PC-3 (cell line): ENCODE results near the gene EGFL7. TPM values are rescaled to one million over a fixed set of nuclear protein-coding genes. Genes with fewer than 3 reads are reported as not detected.

Experiments
- ATAC-seq: fragments of 200-7000 bp; cut with Tn5 transposase; 2 replicates; pipeline ENCODE4 v1.9.1; 2020; ENCODE audit warnings: mild to moderate bottlenecking, moderate library complexity
- BruUV-seq: library from RNA; stranded (reverse); fragments of 400-500 nt; replicated peaks from 2 replicates; lab custom pipeline; 2021; lab: Mats Ljungman, UMichigan
- CTCF ChIA-PET: fragments of 300-600 bp; sonication (Branson Sonifier 250); formaldehyde crosslinking; loops from one replicate; lab custom pipeline; 2022; ENCODE audit warnings: antibody characterized with exemption; lab: Charles Lee
- POLR2A ChIA-PET: fragments of 300-600 bp; sonication (Branson Sonifier 250); formaldehyde crosslinking; loops from one replicate; lab custom pipeline; 2022; ENCODE audit warnings: antibody characterized with exemption; ENCODE audit not compliant: unreplicated experiment; lab: Charles Lee
- DNase-seq: peaks from one replicate; pipeline ENCODE4 v3.0.0-alpha.2; 2015
- H2AFZ ChIP-seq: fragments of 300-600 bp; sonication (generic); 2 replicates; pipeline ENCODE4 v1.6.0; 2016; ENCODE audit warnings: antibody characterized with exemption, low read length
- H3F3A ChIP-seq: fragments of 300-600 bp; sonication (generic); one replicate; pipeline ENCODE4 v1.6.0; 2017; ENCODE audit warnings: antibody characterized with exemption, low read length, control low read depth, mild to moderate bottlenecking; ENCODE audit not compliant: unreplicated experiment
- H3K27ac ChIP-seq: fragments of 300-600 bp; sonication (generic); 2 replicates; pipeline ENCODE4 v1.5.1; 2016; ENCODE audit warnings: mild to moderate bottlenecking, low read length
- H3K27me3 ChIP-seq: fragments of 300-600 bp; sonication (generic); 2 replicates; pipeline ENCODE4 v1.6.1; 2016; ENCODE audit warnings: low read length, mixed read lengths
- H3K36me3 ChIP-seq: fragments of 300-600 bp; sonication (generic); 2 replicates; pipeline ENCODE4 v1.6.1; 2016; ENCODE audit warnings: low read depth, mixed run types, low read length, mixed read lengths
- H3K4me1 ChIP-seq: fragments of 300-600 bp; sonication (generic); 2 replicates; pipeline ENCODE4 v1.5.1; 2016; ENCODE audit warnings: low read length; ENCODE audit not compliant: insufficient read depth
- H3K4me2 ChIP-seq: fragments of 300-600 bp; sonication (generic); 2 replicates; pipeline ENCODE4 v1.6.0; 2016; ENCODE audit warnings: low read length
- H3K4me3 ChIP-seq: fragments of 300-600 bp; sonication (generic); 2 replicates; pipeline ENCODE4 v1.5.1; 2016; ENCODE audit warnings: mild to moderate bottlenecking, low read length, mixed read lengths
- H3K79me2 ChIP-seq: fragments of 300-600 bp; sonication (generic); 2 replicates; pipeline ENCODE4 v1.6.1; 2017; ENCODE audit warnings: low read length, mixed read lengths
- H3K9ac ChIP-seq: fragments of 300-600 bp; sonication (generic); 2 replicates; pipeline ENCODE4 v1.6.0; 2016; ENCODE audit warnings: mild to moderate bottlenecking, low read length
- H3K9me2 ChIP-seq: fragments of 300-600 bp; sonication (generic); replicated peaks from 2 replicates; pipeline ENCODE4 v1.6.1; 2016; ENCODE audit warnings: mixed run types, low read length, mixed read lengths
- H3K9me3 ChIP-seq: fragments of 300-600 bp; sonication (generic); 2 replicates; pipeline ENCODE4 v1.6.1; 2016; ENCODE audit warnings: low read length, mixed read lengths
- H4K20me1 ChIP-seq: fragments of 300-600 bp; sonication (generic); 2 replicates; pipeline ENCODE4 v1.6.1; 2016; ENCODE audit warnings: low read length, mixed read lengths
- EZH2 ChIP-seq: fragments of 300-600 bp; sonication (generic); IDR thresholded peaks from one replicate; pipeline ENCODE4 v1.6.1; 2017; ENCODE audit warnings: antibody characterized with exemption, mild to moderate bottlenecking, low read length; ENCODE audit not compliant: unreplicated experiment
- EZH2phosphoT487 ChIP-seq: fragments of 300-600 bp; sonication (generic); IDR thresholded peaks from 2 replicates; pipeline ENCODE4 v1.6.1; 2018; ENCODE audit warnings: mild to moderate bottlenecking, antibody characterized with exemption, low read length, borderline replicate concordance
- intact Hi-C: fragments of 100-400 bp; cut with micrococcal nuclease; formaldehyde crosslinking; loops from 2 replicates; pipeline ENCODE4 v1.9.0; 2023
- total RNA-seq: library from RNA; depleted of rRNA; stranded (reverse); fragments of >200 nt; gene quantifications from 2 replicates; pipeline ENCODE4 v1.2.3, GENCODE V29; 2014
- TF ChIP-seq, protein P1 (sequence below): fragments of 300-600 bp; sonication (generic); conservative IDR thresholded peaks from 2 replicates; pipeline ENCODE4 v1.5.1; 2017; ENCODE audit warnings: antibody characterized with exemption, low read depth, mild to moderate bottlenecking, low read length

Gene EGFL7
- total RNA-seq, 1 experiment from 2014 or later: 23.1 TPM

DNA sequence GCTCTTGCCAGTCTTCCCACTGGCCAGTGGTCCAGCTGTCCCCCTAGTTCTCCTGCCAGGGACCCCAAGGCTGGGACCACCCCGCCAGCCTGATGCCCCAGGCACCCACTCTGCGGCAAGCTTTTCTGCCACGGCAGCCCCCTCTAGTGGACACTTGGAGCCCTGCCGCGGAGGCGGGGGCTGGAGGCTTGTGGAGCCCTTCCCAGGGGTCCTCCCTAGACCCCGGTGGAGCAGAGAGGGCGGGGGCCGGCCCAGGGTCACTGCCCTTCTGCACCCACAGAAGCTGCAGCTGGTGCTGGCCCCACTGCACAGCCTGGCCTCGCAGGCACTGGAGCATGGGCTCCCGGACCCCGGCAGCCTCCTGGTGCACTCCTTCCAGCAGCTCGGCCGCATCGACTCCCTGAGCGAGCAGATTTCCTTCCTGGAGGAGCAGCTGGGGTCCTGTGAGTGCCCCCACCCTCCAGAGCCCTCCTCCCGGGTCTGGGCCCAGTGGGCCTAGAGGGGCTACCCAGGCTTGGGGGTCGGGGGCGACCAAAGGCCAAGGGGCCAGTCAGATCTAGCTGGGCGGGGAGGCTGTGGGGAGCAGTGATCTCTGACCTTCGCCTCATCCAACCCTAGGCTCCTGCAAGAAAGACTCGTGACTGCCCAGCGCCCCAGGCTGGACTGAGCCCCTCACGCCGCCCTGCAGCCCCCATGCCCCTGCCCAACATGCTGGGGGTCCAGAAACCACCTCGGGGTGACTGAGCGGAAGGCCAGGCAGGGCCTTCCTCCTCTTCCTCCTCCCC lies 9.1 kb downstream of the EGFL7 start:
- Histone ChIP-seq H4K20me1 (no peaks in the 10 kb centered on the region), H3K4me1 (no peaks in the 10 kb centered on the region), H3K9me3 (no peaks in the 10 kb centered on the region), H3K36me3 (no peaks in the 10 kb centered on the region), H3F3A (no peaks in the 10 kb centered on the region), H3K9ac (no peak overlapping the region), H3K27ac (no peak overlapping the region), H3K4me3 (no peak overlapping the region), H3K79me2 (no peaks in the 10 kb centered on the region), H3K4me2 (no peak overlapping the region), H3K27me3 (no peaks in the 10 kb centered on the region), H2AFZ (no peak overlapping the region), H3K9me2 (no peaks in the 10 kb centered on the region)
- ATAC-seq (peak; percentile 35), DNase-seq (peak; percentile 18)
- TF ChIP-seq EZH2phosphoT487 (no peak), EZH2 (no peak)
- TF ChIP-seq, protein P1, sequence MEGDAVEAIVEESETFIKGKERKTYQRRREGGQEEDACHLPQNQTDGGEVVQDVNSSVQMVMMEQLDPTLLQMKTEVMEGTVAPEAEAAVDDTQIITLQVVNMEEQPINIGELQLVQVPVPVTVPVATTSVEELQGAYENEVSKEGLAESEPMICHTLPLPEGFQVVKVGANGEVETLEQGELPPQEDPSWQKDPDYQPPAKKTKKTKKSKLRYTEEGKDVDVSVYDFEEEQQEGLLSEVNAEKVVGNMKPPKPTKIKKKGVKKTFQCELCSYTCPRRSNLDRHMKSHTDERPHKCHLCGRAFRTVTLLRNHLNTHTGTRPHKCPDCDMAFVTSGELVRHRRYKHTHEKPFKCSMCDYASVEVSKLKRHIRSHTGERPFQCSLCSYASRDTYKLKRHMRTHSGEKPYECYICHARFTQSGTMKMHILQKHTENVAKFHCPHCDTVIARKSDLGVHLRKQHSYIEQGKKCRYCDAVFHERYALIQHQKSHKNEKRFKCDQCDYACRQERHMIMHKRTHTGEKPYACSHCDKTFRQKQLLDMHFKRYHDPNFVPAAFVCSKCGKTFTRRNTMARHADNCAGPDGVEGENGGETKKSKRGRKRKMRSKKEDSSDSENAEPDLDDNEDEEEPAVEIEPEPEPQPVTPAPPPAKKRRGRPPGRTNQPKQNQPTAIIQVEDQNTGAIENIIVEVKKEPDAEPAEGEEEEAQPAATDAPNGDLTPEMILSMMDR: peak; percentile 77
- intact Hi-C loops: loop anchor here (2.0 kb wide), 1 partner anchor 23 kb away; no protein-coding TSS in a partner anchor
- BruUV-seq: no TSS peak
- ChIA-PET CTCF (interaction anchor here (0.6 to 1.5 kb wide), 2 partner anchors 22 to 26 kb away, joined by 3 to 6 read pairs; no protein-coding TSS in a partner anchor), POLR2A (no interaction called here)

DNA sequence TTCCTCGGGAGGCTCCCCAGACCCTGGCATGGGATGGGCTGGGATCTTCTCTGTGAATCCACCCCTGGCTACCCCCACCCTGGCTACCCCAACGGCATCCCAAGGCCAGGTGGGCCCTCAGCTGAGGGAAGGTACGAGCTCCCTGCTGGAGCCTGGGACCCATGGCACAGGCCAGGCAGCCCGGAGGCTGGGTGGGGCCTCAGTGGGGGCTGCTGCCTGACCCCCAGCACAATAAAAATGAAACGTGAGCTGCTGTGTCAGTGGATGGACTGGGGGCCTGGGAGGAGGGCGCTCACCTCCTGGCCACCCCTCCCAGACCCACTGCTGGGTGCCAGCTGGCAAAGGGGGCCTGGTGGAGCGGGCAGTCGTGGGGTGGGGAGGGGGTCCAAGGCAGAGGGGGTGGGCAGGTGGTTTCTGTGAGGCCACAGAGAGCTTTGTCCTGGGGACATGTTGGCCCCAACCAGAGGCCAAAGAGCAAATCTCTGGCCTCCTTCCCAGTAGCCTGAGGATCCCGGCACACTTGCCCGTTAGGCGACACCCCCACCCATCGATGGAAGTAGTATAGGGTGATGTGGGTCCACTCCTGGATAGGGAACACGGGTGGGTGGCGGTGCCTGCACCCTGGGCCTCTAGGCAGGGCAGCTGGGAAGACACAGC lies 9.8 kb downstream of the EGFL7 start:
- H3K9me3 ChIP-seq: no peaks in the 10 kb centered on the region
- H3K9ac ChIP-seq: no peak overlapping the region
- ATAC-seq: no peak
- H3K79me2 ChIP-seq: no peaks in the 10 kb centered on the region
- H4K20me1 ChIP-seq: no peaks in the 10 kb centered on the region
- no TSS peak for BruUV-seq
- no peaks in the 10 kb centered on the region for H3K27me3 ChIP-seq
- no peak overlapping the region for H3K27ac ChIP-seq
- no peak for DNase-seq
- no peak overlapping the region for H2AFZ ChIP-seq
- H3F3A ChIP-seq: no peaks in the 10 kb centered on the region
- H3K4me2 ChIP-seq: no peak overlapping the region
- TF ChIP-seq EZH2: no peak
- TF ChIP-seq, protein P1: no peak
- TF ChIP-seq EZH2phosphoT487: no peak
- H3K4me1 ChIP-seq: no peaks in the 10 kb centered on the region
- CTCF ChIA-PET: interaction anchor here (0.6 to 1.5 kb wide), 2 partner anchors 21 kb away, joined by 3 read pairs; no protein-coding TSS in a partner anchor
- H3K36me3 ChIP-seq: no peaks in the 10 kb centered on the region
- POLR2A ChIA-PET: no interaction called here
- intact Hi-C loops: no loop called here
- no peaks in the 10 kb centered on the region for H3K9me2 ChIP-seq
- H3K4me3 ChIP-seq: no peak overlapping the region
